HUES64 (cell line): Measurements from ENCODE around the gene ROBO2. TPM values are rescaled to one million over a fixed set of nuclear protein-coding genes. Genes with fewer than 3 reads are reported as not detected.

Experiments
- H3K27ac ChIP-seq: 2 replicates; pipeline ENCODE4 v1.7.0; 2013; ENCODE audit warnings: low read depth, low read length, inconsistent platforms
- H3K27me3 ChIP-seq: 2 replicates; pipeline ENCODE4 v1.6.1; 2013; ENCODE audit warnings: mild to moderate bottlenecking, low read length; ENCODE audit not compliant: insufficient read depth
- H3K36me3 ChIP-seq: 2 replicates; pipeline ENCODE4 v1.6.1; 2013; ENCODE audit warnings: mild to moderate bottlenecking, low read length; ENCODE audit not compliant: insufficient read depth
- H3K4me1 ChIP-seq: 2 replicates; pipeline ENCODE4 v1.6.1; 2013; ENCODE audit warnings: mild to moderate bottlenecking, low read length, moderate library complexity; ENCODE audit not compliant: insufficient read depth
- H3K4me3 ChIP-seq: 2 replicates; pipeline ENCODE4 v1.5.1; 2013; ENCODE audit warnings: mild to moderate bottlenecking, low read length, moderate library complexity
- H3K9ac ChIP-seq: 2 replicates; pipeline ENCODE4 v1.6.1; 2013; ENCODE audit warnings: mild to moderate bottlenecking, low read depth, low read length
- H3K9me3 ChIP-seq: 2 replicates; pipeline ENCODE4 v1.6.1; 2013; ENCODE audit warnings: low read depth, low read length; ENCODE audit not compliant: insufficient read depth
- WGBS: fragments of 150-250, 120-280 bp; methylation state at CpG from one replicate; pipeline ENCODE4 v1.1.7; 2013; ENCODE audit warnings: missing lambda C conversion rate; 5-methylcytosine and 5-hydroxymethylcytosine counted together
- polyA plus RNA-seq, 2 experiments: library from polyadenylated mRNA; stranded (reverse); fragments of 50-300 nt; gene quantifications; one replicate each; pipeline ENCODE4 v1.2.3, GENCODE V29; 2013

ROBO2 gene
- polyA plus RNA-seq (2013, experiment 1 of 2): 4.7 TPM
- polyA plus RNA-seq (2013, experiment 2 of 2): 7.4 TPM

- H3K27ac ChIP-seq: no peak within 1 kb of the TSS
- peaks cover 27% of the 10 kb centered on the region for H3K27me3 ChIP-seq
- peak within 1 kb of the TSS; percentile 68 for H3K4me3 ChIP-seq
- H3K4me1 ChIP-seq: peaks cover 13% of the 10 kb centered on the region
- H3K9me3 ChIP-seq: no peaks in the 10 kb centered on the region
- H3K36me3 ChIP-seq: no peaks in the 10 kb centered on the region
- under 1% methylated on average over 52 of the region's 54 CpGs for WGBS
- H3K9ac ChIP-seq: peak within 1 kb of the TSS; percentile 48
These were observed at the start of gene ROBO2 for GRCh38 chr3:77039606-77040171. ROBO2 (plus strand) TSS chr3:77040099; CDS start chr3:77040786, 687 bp downstream.

GRCh38 chr3:76990606-76991005, 49.3 kb upstream of the ROBO2 start:
- 79% methylated on average over 5 of the region's 5 CpGs for WGBS
- H3K9me3 ChIP-seq: no peaks in the 10 kb centered on the region
- H3K27me3 ChIP-seq: no peaks in the 10 kb centered on the region
- no peaks in the 10 kb centered on the region for H3K36me3 ChIP-seq
- no peak overlapping the region for H3K4me3 ChIP-seq
- no peak overlapping the region for H3K9ac ChIP-seq
- H3K27ac ChIP-seq: no peak overlapping the region
- H3K4me1 ChIP-seq: peaks cover 2% of the 10 kb centered on the region; the same call in 1 of the 2 replicates

- Histone ChIP-seq H3K9ac (no peak overlapping the region), H3K27me3 (no peaks in the 10 kb centered on the region), H3K9me3 (no peaks in the 10 kb centered on the region), H3K4me3 (no peak overlapping the region), H3K36me3 (no peaks in the 10 kb centered on the region), H3K27ac (no peak overlapping the region), H3K4me1 (peaks cover 2% of the 10 kb centered on the region; the same call in 1 of the 2 replicates)
- 94% methylated on average over 1 of the region's 3 CpGs for WGBS
These were observed 48.7 kb upstream of the ROBO2 start for GRCh38 chr3:76991165-76991564.

GRCh38 chr3:76997733-76998132, 42.2 kb upstream of the ROBO2 start:
- Histone ChIP-seq H3K27me3 (no peaks in the 10 kb centered on the region), H3K36me3 (no peaks in the 10 kb centered on the region), H3K9ac (no peak overlapping the region), H3K9me3 (no peaks in the 10 kb centered on the region), H3K4me1 (no peaks in the 10 kb centered on the region), H3K27ac (no peak overlapping the region), H3K4me3 (no peak overlapping the region)
- 95% methylated on average over 2 of the region's 2 CpGs for WGBS

- no peak overlapping the region for H3K27ac ChIP-seq
- H3K36me3 ChIP-seq: no peaks in the 10 kb centered on the region
- WGBS: no CpG with 5 or more reads among the region's 3 CpGs
- no peaks in the 10 kb centered on the region for H3K4me1 ChIP-seq
- no peak overlapping the region for H3K4me3 ChIP-seq
- H3K27me3 ChIP-seq: no peaks in the 10 kb centered on the region
- no peak overlapping the region for H3K9ac ChIP-seq
- no peaks in the 10 kb centered on the region for H3K9me3 ChIP-seq
These were observed 41.3 kb upstream of the ROBO2 start for GRCh38 chr3:76998555-76998954.

GRCh38 chr3:77001062-77001701, 38.7 kb upstream of the ROBO2 start:
- H3K9ac ChIP-seq: no peak overlapping the region
- H3K9me3 ChIP-seq: no peaks in the 10 kb centered on the region
- no peaks in the 10 kb centered on the region for H3K4me1 ChIP-seq
- H3K36me3 ChIP-seq: no peaks in the 10 kb centered on the region
- no peak overlapping the region for H3K4me3 ChIP-seq
- no peak overlapping the region for H3K27ac ChIP-seq
- 92% methylated on average over 4 of the region's 5 CpGs for WGBS
- H3K27me3 ChIP-seq: no peaks in the 10 kb centered on the region

- no peaks in the 10 kb centered on the region for H3K36me3 ChIP-seq
- no peaks in the 10 kb centered on the region for H3K9me3 ChIP-seq
- H3K27me3 ChIP-seq: no peaks in the 10 kb centered on the region
- peak overlapping the region; percentile 68; the same call in 1 of the 2 replicates for H3K27ac ChIP-seq
- peaks cover 23% of the 10 kb centered on the region for H3K4me1 ChIP-seq
- WGBS: 70% methylated on average over 7 of the region's 7 CpGs
- no peak overlapping the region for H3K4me3 ChIP-seq
- H3K9ac ChIP-seq: no peak overlapping the region
These were observed 25.7 kb upstream of the ROBO2 start for GRCh38 chr3:77014226-77014625.

GRCh38 chr3:77025471-77025870, 14.4 kb upstream of the ROBO2 start:
- Histone ChIP-seq H3K36me3 (no peaks in the 10 kb centered on the region), H3K27me3 (peaks cover 4% of the 10 kb centered on the region; the same call in 1 of the 2 replicates), H3K4me3 (no peak overlapping the region), H3K9ac (no peak overlapping the region), H3K9me3 (no peaks in the 10 kb centered on the region), H3K4me1 (peaks cover 22% of the 10 kb centered on the region), H3K27ac (no peak overlapping the region; the same call in 1 of the 2 replicates)
- no CpG with 5 or more reads among the region's 1 CpG for WGBS

- H3K9ac ChIP-seq: no peak overlapping the region
- no peaks in the 10 kb centered on the region for H3K9me3 ChIP-seq
- no peaks in the 10 kb centered on the region for H3K36me3 ChIP-seq
- no peak overlapping the region for H3K4me3 ChIP-seq
- 75% methylated on average over 5 of the region's 5 CpGs for WGBS
- no peak overlapping the region for H3K27ac ChIP-seq
- H3K4me1 ChIP-seq: peaks cover 22% of the 10 kb centered on the region
- peaks cover 4% of the 10 kb centered on the region; the same call in 1 of the 2 replicates for H3K27me3 ChIP-seq
These were observed 12.8 kb upstream of the ROBO2 start for GRCh38 chr3:77026904-77027634.

- H3K9ac ChIP-seq: no peak overlapping the region
- peaks cover 22% of the 10 kb centered on the region for H3K4me1 ChIP-seq
- peaks cover 4% of the 10 kb centered on the region; the same call in 1 of the 2 replicates for H3K27me3 ChIP-seq
- H3K27ac ChIP-seq: no peak overlapping the region
- no peaks in the 10 kb centered on the region for H3K36me3 ChIP-seq
- WGBS: 73% methylated on average over 2 of the region's 2 CpGs
- H3K4me3 ChIP-seq: no peak overlapping the region
- H3K9me3 ChIP-seq: no peaks in the 10 kb centered on the region
These were observed 11.9 kb upstream of the ROBO2 start for GRCh38 chr3:77028005-77028404.

GRCh38 chr3:77038468-77038929, 1.4 kb upstream of the ROBO2 start:
- H3K9me3 ChIP-seq: no peaks in the 10 kb centered on the region
- peak overlapping the region; percentile 39 for H3K9ac ChIP-seq
- WGBS: under 1% methylated on average over 21 of the region's 21 CpGs
- H3K36me3 ChIP-seq: no peaks in the 10 kb centered on the region
- peaks cover 27% of the 10 kb centered on the region for H3K27me3 ChIP-seq
- H3K4me3 ChIP-seq: peak overlapping the region; percentile 68
- H3K4me1 ChIP-seq: peaks cover 13% of the 10 kb centered on the region
- H3K27ac ChIP-seq: no peak overlapping the region
